ENCODE measurements around the gene EFCAB6.
A peak's percentile ranks its signal among the peaks of the same experiment; 100 is the strongest.

EFCAB6 gene

DNA sequence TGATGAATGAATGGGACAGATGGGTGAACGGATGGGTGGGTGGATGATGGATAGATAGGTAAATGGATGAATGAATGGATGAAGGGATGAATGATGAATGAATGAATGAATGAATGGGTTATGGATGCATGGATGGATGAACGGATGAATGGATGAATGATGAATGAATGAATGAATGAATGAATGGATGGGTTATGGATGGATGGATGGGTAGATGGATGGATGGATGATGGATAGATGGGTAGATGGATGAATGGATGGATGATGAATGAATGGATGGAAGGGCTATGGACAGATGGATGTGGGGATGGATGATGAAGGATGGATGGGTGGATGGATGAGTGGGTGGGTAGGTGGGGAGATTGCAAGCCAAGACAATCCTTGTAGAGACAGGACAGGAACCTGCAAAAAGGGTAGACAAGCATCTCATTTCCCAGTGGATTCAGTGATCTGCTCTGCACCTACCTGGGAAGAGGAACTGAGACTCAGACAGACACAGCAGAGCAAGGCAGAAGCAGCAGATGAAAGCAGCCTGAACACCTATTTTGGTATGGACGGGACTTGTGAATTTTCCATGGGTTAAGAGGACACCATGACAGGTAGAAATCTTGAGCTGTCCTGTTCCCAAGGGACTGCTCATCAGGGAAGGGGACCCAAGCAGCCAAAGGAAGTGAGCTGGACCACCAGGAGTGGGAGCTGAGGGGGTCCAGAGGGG, 68.0 kb downstream of the EFCAB6 start:
- no peak for DNase-seq (ENCODE audit: insufficient read length, low spot score)
- FAIRE-seq: peak; percentile 13

DNA sequence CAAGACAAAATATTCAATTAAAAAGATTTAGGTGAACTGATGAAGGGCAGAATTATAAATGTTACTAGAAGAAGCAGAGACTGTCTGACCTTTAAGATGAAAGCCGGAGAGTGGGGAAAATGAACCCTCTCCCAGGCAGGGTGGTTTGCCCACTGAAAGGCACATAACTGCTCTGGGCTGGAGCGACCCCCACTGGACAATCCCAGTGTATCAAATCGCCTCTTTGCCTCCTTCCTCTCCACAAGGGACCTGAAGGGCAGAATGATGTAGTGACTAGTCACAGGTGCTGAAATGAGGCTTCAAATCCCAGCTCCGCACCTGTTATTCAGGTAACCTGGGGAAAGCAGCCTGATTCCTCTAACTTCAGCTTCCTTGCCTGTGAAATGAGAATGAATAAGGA, 69.0 kb downstream of the EFCAB6 start:
- FAIRE-seq: no peak

More for the DNA sequence above, 68.0 kb downstream of the EFCAB6 start:
- peak; percentile 83 for TF ChIP-seq SPI1 (IDR thresholded peaks at IDR 0.05; ENCODE audit: low read depth, low read length)
- no peak for TF ChIP-seq PAX5 (IDR thresholded peaks at IDR 0.05; ENCODE audit: insufficient read depth, low read length, severe bottlenecking)

DNA sequence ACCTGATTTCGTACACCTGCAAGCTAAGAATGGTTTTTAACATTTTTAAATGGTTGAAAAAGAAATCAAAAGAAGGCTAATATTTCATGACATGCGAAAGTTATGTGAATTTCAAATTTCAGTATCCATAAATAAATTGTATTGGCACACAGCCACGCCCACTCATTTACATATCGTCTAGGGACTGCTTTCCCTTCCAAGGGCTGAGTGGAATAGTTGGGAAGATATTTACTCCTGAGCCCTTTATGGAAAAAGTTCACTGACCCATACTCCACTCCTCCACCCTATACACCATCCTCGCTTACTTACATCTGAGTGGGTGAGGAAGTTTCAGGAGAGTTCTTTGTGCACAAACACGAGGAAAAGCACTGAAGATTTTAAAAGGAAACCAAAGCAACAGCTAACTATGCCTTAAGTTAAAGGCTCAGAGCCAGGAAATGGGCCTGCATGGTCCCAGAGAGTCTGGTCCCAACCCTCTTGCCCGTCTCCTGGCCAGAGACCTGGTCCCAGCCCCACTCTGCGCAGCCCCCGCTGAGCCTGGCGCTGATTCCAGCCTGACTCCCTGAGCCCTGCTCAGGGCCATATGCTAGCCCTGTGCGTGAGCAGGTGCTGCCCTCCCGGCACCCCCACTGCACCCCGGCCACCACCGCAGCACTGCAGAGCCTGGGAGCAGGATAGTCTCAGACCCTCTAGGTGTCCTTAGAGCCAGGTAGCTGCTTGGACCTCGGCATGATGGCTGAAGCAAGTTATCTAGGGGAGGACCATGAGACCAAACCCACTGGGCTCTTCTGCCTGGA, 69.8 kb downstream of the EFCAB6 start:
- FAIRE-seq (no peak), DNase-seq (ENCODE audit: insufficient read length, low spot score) (no peak)
- TF ChIP-seq SPI1 (IDR thresholded peaks at IDR 0.05; ENCODE audit: low read depth, low read length) (no peak), PAX5 (IDR thresholded peaks at IDR 0.05; ENCODE audit: insufficient read depth, low read length, severe bottlenecking) (no peak), TAF1 (IDR thresholded peaks at IDR 0.05; ENCODE audit: low read depth, low read length) (no peak), POLR2AphosphoS5 (IDR thresholded peaks at IDR 0.05; ENCODE audit: low read depth, low read length) (no peak), POLR2A (IDR thresholded peaks at IDR 0.05; ENCODE audit: low read depth, low read length) (no peak), POU2F2 (IDR thresholded peaks at IDR 0.05; ENCODE audit: low read depth, low read length) (no peak)

More for the DNA sequence above, 69.0 kb downstream of the EFCAB6 start:
- no peak for DNase-seq (ENCODE audit: insufficient read length, low spot score)
- TF ChIP-seq POLR2A (IDR thresholded peaks at IDR 0.05; ENCODE audit: low read depth, low read length): no peak
- TF ChIP-seq PAX5 (IDR thresholded peaks at IDR 0.05; ENCODE audit: insufficient read depth, low read length, severe bottlenecking): no peak

DNA sequence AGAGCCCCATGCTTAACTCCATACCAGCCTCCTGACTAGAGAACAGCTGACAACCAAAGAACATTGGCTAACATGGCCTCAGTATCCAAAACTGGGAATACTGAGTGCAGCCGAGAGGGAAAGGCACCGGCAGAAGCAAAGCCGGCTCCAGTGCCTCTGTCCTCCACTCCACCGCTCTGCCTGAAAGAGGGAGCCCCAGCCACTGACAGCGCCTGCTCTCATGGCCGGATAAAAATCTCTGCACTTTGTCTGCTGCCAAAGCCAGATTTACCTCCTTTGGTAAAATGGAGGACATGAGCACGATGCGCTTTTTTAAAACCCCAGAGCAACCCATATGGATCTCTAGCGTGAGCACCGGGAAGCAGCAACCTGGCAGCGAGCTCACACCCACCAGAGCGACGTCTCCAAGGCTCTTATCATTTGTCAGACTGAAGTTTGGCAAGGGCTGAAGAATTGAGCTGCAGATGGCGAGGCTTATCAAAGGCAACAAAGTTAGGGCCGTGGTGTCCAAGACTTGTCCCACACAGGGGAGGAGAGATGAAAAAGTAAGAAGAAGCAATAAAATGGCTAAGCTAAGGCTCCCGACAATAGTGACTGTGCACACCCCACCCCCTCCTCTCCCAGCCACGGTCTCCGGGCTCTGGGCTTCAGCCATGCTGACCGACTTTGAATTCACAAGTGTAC, 71.4 kb downstream of the EFCAB6 start:
- TF ChIP-seq POU2F2 (IDR thresholded peaks at IDR 0.05; ENCODE audit: low read depth, low read length): no peak
- TF ChIP-seq PAX5 (IDR thresholded peaks at IDR 0.05; ENCODE audit: insufficient read depth, low read length, severe bottlenecking): no peak
- no peak for TF ChIP-seq TAF1 (IDR thresholded peaks at IDR 0.05; ENCODE audit: low read depth, low read length)
- TF ChIP-seq POLR2AphosphoS5 (IDR thresholded peaks at IDR 0.05; ENCODE audit: low read depth, low read length): no peak
- no peak for TF ChIP-seq SPI1 (IDR thresholded peaks at IDR 0.05; ENCODE audit: low read depth, low read length)
- TF ChIP-seq POLR2A (IDR thresholded peaks at IDR 0.05; ENCODE audit: low read depth, low read length): no peak
- no peak for FAIRE-seq
- no peak for DNase-seq (ENCODE audit: insufficient read length, low spot score)

DNA sequence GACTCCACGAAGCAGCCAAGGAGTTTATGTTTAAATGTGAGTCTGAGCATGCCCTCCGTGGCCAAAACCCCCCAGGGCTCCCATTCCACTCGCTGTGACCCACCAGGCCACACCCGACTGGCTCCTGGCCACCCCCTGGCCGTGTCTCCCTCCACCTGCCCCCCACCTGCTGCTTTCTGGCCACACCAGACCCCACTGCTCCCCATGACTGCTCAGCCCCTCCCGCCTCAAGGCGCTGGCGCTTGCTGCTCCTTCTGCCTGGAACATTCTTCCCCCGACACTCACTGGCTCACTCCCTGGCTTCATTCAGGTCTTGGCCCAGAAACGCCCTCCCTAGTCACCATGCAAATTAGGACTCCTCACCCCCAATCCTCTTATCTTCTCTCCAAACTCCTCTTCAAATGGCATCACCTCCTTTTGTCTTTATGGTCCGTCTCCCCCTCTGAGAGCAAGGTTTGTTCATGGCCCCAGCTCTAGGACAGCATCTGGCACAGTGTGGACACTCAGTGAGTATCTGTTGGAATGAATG, 72.2 kb downstream of the EFCAB6 start:
- no peak for FAIRE-seq
- TF ChIP-seq POLR2A (IDR thresholded peaks at IDR 0.05; ENCODE audit: low read depth, low read length) (no peak), POLR2AphosphoS5 (IDR thresholded peaks at IDR 0.05; ENCODE audit: low read depth, low read length) (no peak), PAX5 (IDR thresholded peaks at IDR 0.05; ENCODE audit: insufficient read depth, low read length, severe bottlenecking) (no peak), SPI1 (IDR thresholded peaks at IDR 0.05; ENCODE audit: low read depth, low read length) (no peak), TAF1 (IDR thresholded peaks at IDR 0.05; ENCODE audit: low read depth, low read length) (no peak), POU2F2 (IDR thresholded peaks at IDR 0.05; ENCODE audit: low read depth, low read length) (no peak)
- DNase-seq (ENCODE audit: insufficient read length, low spot score): no peak

DNA sequence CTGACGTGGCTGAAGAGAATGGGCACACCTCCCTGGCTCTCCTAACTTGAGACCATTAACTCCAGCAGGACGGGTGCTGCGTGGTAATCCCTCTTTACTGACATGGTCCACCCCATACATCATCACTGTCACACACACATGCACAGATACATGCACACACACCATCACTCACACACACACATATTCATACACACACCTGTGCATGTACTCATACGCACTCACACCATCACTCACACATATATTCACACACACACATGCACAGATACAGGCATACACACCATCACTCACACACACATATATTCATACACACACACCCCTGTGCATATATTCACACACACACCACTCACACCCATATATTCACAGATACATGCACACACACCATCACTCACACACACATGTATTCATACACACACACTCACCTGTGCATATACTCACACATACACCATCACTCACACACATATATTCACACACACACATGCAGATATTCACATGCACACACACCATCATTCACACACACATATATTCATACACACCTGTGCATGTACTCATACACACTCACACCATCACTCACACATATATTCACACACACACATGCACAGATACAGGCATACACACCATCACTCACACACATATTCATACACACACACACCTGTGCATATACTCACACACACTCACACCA, 74.8 kb downstream of the EFCAB6 start:
- TF ChIP-seq PAX5 (IDR thresholded peaks at IDR 0.05; ENCODE audit: insufficient read depth, low read length, severe bottlenecking) (no peak), POLR2AphosphoS5 (IDR thresholded peaks at IDR 0.05; ENCODE audit: low read depth, low read length) (no peak), POU2F2 (IDR thresholded peaks at IDR 0.05; ENCODE audit: low read depth, low read length) (no peak), TAF1 (IDR thresholded peaks at IDR 0.05; ENCODE audit: low read depth, low read length) (no peak), POLR2A (IDR thresholded peaks at IDR 0.05; ENCODE audit: low read depth, low read length) (no peak)
- FAIRE-seq: peak; percentile 84
- DNase-seq (ENCODE audit: insufficient read length, low spot score): no peak

DNA sequence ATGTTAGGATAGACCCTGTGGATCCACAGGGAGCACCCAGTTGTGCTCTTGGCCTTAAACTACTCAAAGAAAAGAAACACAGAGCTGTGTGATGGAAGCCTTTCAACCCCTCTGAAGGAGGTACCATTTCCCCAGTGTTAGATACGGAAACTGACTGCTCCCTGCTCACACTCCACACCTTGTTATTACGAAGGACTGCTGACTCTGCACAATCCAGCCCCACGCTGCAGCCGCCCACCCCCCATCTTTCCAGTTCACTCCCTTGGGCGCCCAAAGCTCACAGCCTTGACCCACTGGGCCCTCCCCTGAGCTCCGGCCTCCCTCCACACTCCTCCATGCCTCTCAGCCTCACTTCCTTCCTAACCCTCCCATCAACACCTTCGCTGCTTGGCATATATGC, 75.5 kb downstream of the EFCAB6 start:
- no peak for TF ChIP-seq PAX5 (IDR thresholded peaks at IDR 0.05; ENCODE audit: insufficient read depth, low read length, severe bottlenecking)
- TF ChIP-seq POU2F2 (IDR thresholded peaks at IDR 0.05; ENCODE audit: low read depth, low read length): no peak
- TF ChIP-seq POLR2A (IDR thresholded peaks at IDR 0.05; ENCODE audit: low read depth, low read length): no peak
- TF ChIP-seq TAF1 (IDR thresholded peaks at IDR 0.05; ENCODE audit: low read depth, low read length): no peak
- TF ChIP-seq POLR2AphosphoS5 (IDR thresholded peaks at IDR 0.05; ENCODE audit: low read depth, low read length): no peak
- no peak for TF ChIP-seq SPI1 (IDR thresholded peaks at IDR 0.05; ENCODE audit: low read depth, low read length)
- DNase-seq (ENCODE audit: insufficient read length, low spot score) (no peak), FAIRE-seq (no peak)

DNA sequence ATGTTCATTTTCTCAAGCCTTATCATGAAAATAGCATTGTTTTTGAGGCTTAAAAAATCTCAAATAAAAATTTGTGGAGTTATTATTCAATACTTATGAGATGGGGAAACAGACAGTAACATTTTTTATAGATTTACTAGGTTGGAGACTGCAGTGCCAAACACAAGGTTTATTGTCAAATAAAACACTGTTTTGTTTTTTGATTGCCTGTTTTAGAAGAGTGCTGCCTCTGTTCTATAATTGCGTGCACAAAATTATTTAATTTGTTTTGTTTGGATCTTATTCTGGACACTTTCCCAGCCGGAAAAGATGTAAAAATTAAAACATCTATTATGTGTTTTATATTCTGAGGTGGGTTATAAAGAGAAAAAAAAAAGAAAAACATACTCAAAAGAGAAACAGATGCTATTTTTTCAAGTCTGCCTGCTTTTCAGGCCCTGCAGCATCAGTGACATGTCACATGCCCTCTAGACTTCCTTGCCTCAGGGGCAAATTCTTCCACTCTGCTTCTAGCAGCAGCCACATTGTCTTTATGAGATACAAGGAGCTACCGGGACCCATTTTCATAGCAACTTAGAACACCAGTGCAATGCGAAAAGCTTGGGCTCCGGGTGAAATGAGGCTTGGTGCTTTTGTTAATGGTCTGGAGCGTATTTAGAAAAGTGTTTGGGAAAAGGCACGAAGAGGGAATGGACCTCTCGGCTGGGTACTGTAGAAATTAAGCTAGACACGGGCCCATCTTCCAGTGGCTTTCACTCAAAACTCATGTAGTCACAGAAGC, 77.5 kb downstream of the EFCAB6 start:
- TF ChIP-seq POLR2A (IDR thresholded peaks at IDR 0.05; ENCODE audit: low read depth, low read length) (no peak), SPI1 (IDR thresholded peaks at IDR 0.05; ENCODE audit: low read depth, low read length) (no peak), POLR2AphosphoS5 (IDR thresholded peaks at IDR 0.05; ENCODE audit: low read depth, low read length) (no peak), PAX5 (IDR thresholded peaks at IDR 0.05; ENCODE audit: insufficient read depth, low read length, severe bottlenecking) (no peak), TAF1 (IDR thresholded peaks at IDR 0.05; ENCODE audit: low read depth, low read length) (no peak), POU2F2 (IDR thresholded peaks at IDR 0.05; ENCODE audit: low read depth, low read length) (no peak)
- no peak for FAIRE-seq
- no peak for DNase-seq (ENCODE audit: insufficient read length, low spot score)

Measured in GM12891 (cell line).